HCT116 (cell line): Measurements from ENCODE around the gene TLE6. TPM values are rescaled to one million over a fixed set of nuclear protein-coding genes. Genes with fewer than 3 reads are reported as not detected.

Experiments used
- ATAC-seq: fragments of 200-7000 bp; cut with Tn5 transposase; 2 replicates; pipeline ENCODE4 v1.9.1; 2020; ENCODE audit warnings: mild to moderate bottlenecking, moderate library complexity
- BruUV-seq: library from RNA; stranded (reverse); fragments of 400-500 nt; replicated peaks from 2 replicates; lab custom pipeline; 2021; lab: Mats Ljungman, UMichigan
- CTCF ChIA-PET: fragments of 300-600 bp; sonication (Branson Sonifier 250); formaldehyde crosslinking; loops from one replicate; lab custom pipeline; 2021; ENCODE audit warnings: antibody characterized with exemption; lab: Charles Lee
- POLR2A ChIA-PET: fragments of 300-600, 350-600 bp; sonication (Branson Sonifier 250); formaldehyde crosslinking; loops from one replicate; lab custom pipeline; 2021; ENCODE audit warnings: antibody characterized with exemption; lab: Charles Lee
- RAD21 ChIA-PET, 2 experiments: fragments of 300-600 bp; sonication (Branson Sonifier 250); formaldehyde crosslinking; loops; one replicate each; lab custom pipeline; 2023; ENCODE audit warnings: low total read pairs in 2 of 2; ENCODE audit not compliant: uncharacterized antibody in 2 of 2, unreplicated experiment in 2 of 2, low non-redundant PET in 1 of 2; lab: Charles Lee
- DNase-seq: peaks from one replicate; pipeline ENCODE4 v3.0.0-alpha.2; 2010; ENCODE audit warnings: low read depth, low spot score
- H2AFZ ChIP-seq: fragments of 200-600 bp; shearing (Covaris generic), sonication (generic); 2 replicates; pipeline ENCODE4 v1.6.1; 2017; ENCODE audit warnings: low read depth, mixed run types, mixed read lengths, antibody characterized with exemption, low read length; ENCODE audit not compliant: poor library complexity, severe bottlenecking
- H3K27ac ChIP-seq: 2 replicates; pipeline ENCODE4 v1.5.1; 2012; ENCODE audit warnings: low read depth, low read length
- H3K27me3 ChIP-seq: fragments of 200-600 bp; sonication (generic); 2 replicates; pipeline ENCODE4 v1.6.1; 2016; ENCODE audit warnings: mixed run types, low read length, mixed read lengths; ENCODE audit not compliant: insufficient read depth
- H3K36me3 ChIP-seq, 2 experiments: fragments of 200-500 bp in 1 of 2; fragments of 200-600 bp in 1 of 2; sonication (Bioruptor generic) in 1 of 2; sonication (generic) in 1 of 2; 2 replicates each; pipeline versions ENCODE4 v1.5.1 to v1.6.1; 2014 to 2016; ENCODE audit warnings: low read length in 2 of 2, inconsistent platforms in 1 of 2, mixed read lengths in 1 of 2, mixed run types in 1 of 2; ENCODE audit not compliant: insufficient read depth in 2 of 2, control insufficient read depth in 1 of 2
- H3K4me1 ChIP-seq, 2 experiments: fragments of 200-600 bp in 1 of 2; sonication (generic) in 1 of 2; 2 replicates each; pipeline versions ENCODE4 v1.5.1 to v1.6.1; 2012 to 2017; ENCODE audit warnings: low read length in 2 of 2, inconsistent platforms in 1 of 2, mild to moderate bottlenecking in 1 of 2, mixed read lengths in 1 of 2, mixed run types in 1 of 2, moderate library complexity in 1 of 2; ENCODE audit not compliant: insufficient read depth in 2 of 2, control insufficient read depth in 1 of 2
- H3K4me2 ChIP-seq: fragments of 200-600 bp; sonication (generic); 2 replicates; pipeline ENCODE4 v1.6.1; 2017; ENCODE audit warnings: mixed run types, low read length, mixed read lengths
- H3K4me3 ChIP-seq, 2 experiments: fragments of 200-600 bp in 1 of 2; sonication (generic) in 1 of 2; replicated peaks in 1 of 2; 2 replicates each; pipeline ENCODE4 v1.5.1; 2011 to 2016; ENCODE audit warnings: low read length in 2 of 2, control low read depth in 1 of 2, low read depth in 1 of 2, mild to moderate bottlenecking in 1 of 2, mixed read lengths in 1 of 2, mixed run types in 1 of 2
- H3K79me2 ChIP-seq: fragments of 200-600 bp; sonication (generic); 2 replicates; pipeline ENCODE4 v1.6.1; 2017; ENCODE audit warnings: mild to moderate bottlenecking, mixed run types, low read length, moderate library complexity, mixed read lengths; ENCODE audit not compliant: insufficient read depth
- H3K9ac ChIP-seq: fragments of 200-600 bp; sonication (generic); 2 replicates; pipeline ENCODE4 v1.6.1; 2016; ENCODE audit warnings: low read length, mixed read lengths
- H3K9me2 ChIP-seq: fragments of 200-600 bp; sonication (generic), shearing (Covaris generic); 2 replicates; pipeline ENCODE4 v1.6.1; 2017; ENCODE audit warnings: mixed run types, mild to moderate bottlenecking, moderate library complexity; ENCODE audit not compliant: insufficient read depth
- H3K9me3 ChIP-seq, 2 experiments: fragments of 200-500 bp in 1 of 2; fragments of 200-600 bp in 1 of 2; sonication (Bioruptor generic) in 1 of 2; sonication (generic) in 1 of 2; 2 replicates each; pipeline ENCODE4 v1.6.1; 2014 to 2017; ENCODE audit warnings: low read length in 2 of 2, mixed read lengths in 2 of 2, inconsistent platforms in 1 of 2, low read depth in 1 of 2, mild to moderate bottlenecking in 1 of 2, mixed run types in 1 of 2, moderate library complexity in 1 of 2; ENCODE audit not compliant: control insufficient read depth in 1 of 2, insufficient read depth in 1 of 2
- H4K20me1 ChIP-seq: fragments of 200-600 bp; sonication (generic), shearing (Covaris generic); 2 replicates; pipeline ENCODE4 v1.6.1; 2017; ENCODE audit warnings: mixed run types, mild to moderate bottlenecking, moderate library complexity; ENCODE audit not compliant: insufficient read depth
- CEBPB ChIP-seq: IDR thresholded peaks from 2 replicates; pipeline ENCODE4 v1.6.1; 2012; ENCODE audit warnings: low read depth
- CTCF ChIP-seq, 3 experiments: fragments of 200-600 bp in 1 of 3; sonication (generic) in 1 of 3; IDR thresholded peaks in 2 of 3; conservative IDR thresholded peaks in 1 of 3; 2 replicates each; pipeline ENCODE4 v1.5.1; 2012 to 2017; ENCODE audit warnings: low read depth in 2 of 3, low read length in 2 of 3, antibody characterized with exemption in 1 of 3, borderline replicate concordance in 1 of 3, control low read depth in 1 of 3, mild to moderate bottlenecking in 1 of 3, mixed read lengths in 1 of 3, mixed run types in 1 of 3, moderate library complexity in 1 of 3; ENCODE audit not compliant: insufficient read depth in 1 of 3
- ELF1 ChIP-seq: IDR thresholded peaks from 2 replicates; pipeline ENCODE4 v1.6.1; 2012; ENCODE audit warnings: low read depth, borderline replicate concordance
- EZH2 ChIP-seq: fragments of 200-600 bp; sonication (generic); IDR thresholded peaks from 2 replicates; pipeline ENCODE4 v1.6.1; 2017; ENCODE audit warnings: antibody characterized with exemption, mixed run types
- EZH2phosphoT487 ChIP-seq: fragments of 200-600 bp; IDR thresholded peaks from 2 replicates; pipeline ENCODE4 v1.6.1; 2018; ENCODE audit warnings: antibody characterized with exemption, borderline replicate concordance
- JUND ChIP-seq: IDR thresholded peaks from 2 replicates; pipeline ENCODE4 v1.6.1; 2012
- POLR2A ChIP-seq: IDR thresholded peaks from 2 replicates; pipeline ENCODE4 v1.7.0; 2011; ENCODE audit warnings: borderline replicate concordance; ENCODE audit not compliant: insufficient read depth, insufficient read length; ENCODE audit errors: extremely low read depth
- RAD21 ChIP-seq: IDR thresholded peaks from 2 replicates; pipeline ENCODE4 v1.6.1; 2012; ENCODE audit warnings: low read depth, mild to moderate bottlenecking
- REST ChIP-seq: IDR thresholded peaks from 2 replicates; pipeline ENCODE4 v1.6.1; 2012; ENCODE audit warnings: low read depth
- TCF7L2 ChIP-seq: IDR thresholded peaks from 2 replicates; pipeline ENCODE4 v1.7.0; 2011; ENCODE audit warnings: borderline replicate concordance, inconsistent platforms; ENCODE audit not compliant: insufficient read depth, insufficient read length; ENCODE audit errors: extremely low read depth
- ZBTB33 ChIP-seq: IDR thresholded peaks from 2 replicates; pipeline ENCODE4 v1.6.1; 2011; ENCODE audit warnings: mild to moderate bottlenecking, low read length, moderate library complexity; ENCODE audit not compliant: insufficient replicate concordance; ENCODE audit errors: extremely low read depth
- ZNF274 ChIP-seq: fragments of 200-500 bp; sonication (Bioruptor generic); IDR thresholded peaks from 2 replicates; pipeline ENCODE4 v1.6.1; 2014; ENCODE audit warnings: mild to moderate bottlenecking, low read depth, low read length, inconsistent platforms
- intact Hi-C: fragments of 100-400 bp; cut with micrococcal nuclease; formaldehyde crosslinking; loops from 2 replicates; pipeline ENCODE4 v1.10.0; 2022
- total RNA-seq: library from RNA; stranded (reverse); gene quantifications from one replicate; pipeline ENCODE4 v1.2.1, GENCODE V29; 2021; ENCODE audit not compliant: unreplicated experiment

Gene TLE6
- total RNA-seq, 1 experiment from 2014 or later = 10.9 TPM

- Histone ChIP-seq H3K27me3 (no peaks in the 10 kb centered on the region), H3K4me1 (peaks cover 8 to 12% of the 10 kb centered on the region in 2 experiments; a peak in 2 of 4 replicates), H3K9me2 (no peaks in the 10 kb centered on the region), H3K4me3 (no peak overlapping the region), H3K4me2 (no peak overlapping the region), H3K79me2 (no peaks in the 10 kb centered on the region), H3K9me3 (no peaks in the 10 kb centered on the region), H3K36me3 (no peaks in the 10 kb centered on the region), H3K9ac (no peak overlapping the region), H2AFZ (no peak overlapping the region), H4K20me1 (no peaks in the 10 kb centered on the region), H3K27ac (no peak overlapping the region)
- ATAC-seq (no peak), DNase-seq (no peak)
- ChIA-PET CTCF (interaction anchor here (1.2 to 1.6 kb wide), 3 partner anchors 9 to 151 kb away, joined by 4 to 5 read pairs (median 4); no protein-coding TSS in a partner anchor), POLR2A (no interaction called here), RAD21 (no interaction called here)
- BruUV-seq = no TSS peak
- intact Hi-C loops = no loop called here
- TF ChIP-seq RAD21 = no peak
- TF ChIP-seq TCF7L2 = no peak
- no peak for TF ChIP-seq ELF1
- TF ChIP-seq REST = no peak
- TF ChIP-seq POLR2A = no peak
- no peak for TF ChIP-seq ZNF274
- no peak for TF ChIP-seq CEBPB
- TF ChIP-seq JUND = no peak
- TF ChIP-seq CTCF (IDR thresholded peaks at IDR 0.05 in 2 of 3, conservative IDR thresholded peaks at IDR 0.05 in 1 of 3; ENCODE audit: borderline replicate concordance in 1 of 3, insufficient read depth in 1 of 3, low read depth in 2 of 3, low read length in 2 of 3) = no peak
- TF ChIP-seq EZH2 = no peak
- TF ChIP-seq ZBTB33 = no peak
- no peak for TF ChIP-seq EZH2phosphoT487
Observed at GRCh38 chr19:2957160-2957559, 20.2 kb upstream of the TLE6 start.
